Measurements from ENCODE around the gene CHRNB2. TPM values are rescaled to one million over a fixed set of nuclear protein-coding genes. Genes with fewer than 3 reads are reported as not detected.

The CHRNB2 gene
- total RNA-seq, 1 experiment from 2014 or later = 1.8 TPM

DNA sequence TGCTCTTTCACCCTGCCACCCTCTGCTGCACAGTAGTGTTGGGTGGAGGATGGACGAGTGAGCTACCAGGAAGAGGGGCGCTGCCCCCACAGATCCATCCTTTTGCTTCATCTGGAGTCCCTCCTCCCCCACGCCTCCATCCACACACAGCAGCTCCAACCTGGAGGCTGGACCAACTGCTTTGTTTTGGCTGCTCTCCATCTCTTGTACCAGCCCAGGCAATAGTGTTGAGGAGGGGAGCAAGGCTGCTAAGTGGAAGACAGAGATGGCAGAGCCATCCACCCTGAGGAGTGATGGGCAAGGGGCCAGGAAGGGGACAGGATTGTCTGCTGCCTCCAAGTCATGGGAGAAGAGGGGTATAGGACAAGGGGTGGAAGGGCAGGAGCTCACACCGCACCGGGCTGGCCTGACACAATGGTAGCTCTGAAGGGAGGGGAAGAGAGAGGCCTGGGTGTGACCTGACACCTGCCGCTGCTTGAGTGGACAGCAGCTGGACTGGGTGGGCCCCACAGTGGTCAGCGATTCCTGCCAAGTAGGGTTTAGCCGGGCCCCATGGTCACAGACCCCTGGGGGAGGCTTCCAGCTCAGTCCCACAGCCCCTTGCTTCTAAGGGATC is 8.5 kb downstream of the CHRNB2 start:
- no peak overlapping the region for H3K9ac ChIP-seq (ENCODE audit: extremely low read depth, insufficient read length, low read length)
- Mint-ChIP-seq H3K4me3 (no peak overlapping the region; a peak in 1 of 5 replicates), H3K4me1 (peaks cover 20 to 29% of the 10 kb centered on the region in 2 experiments), H3K27me3 (ENCODE audit: low read depth) (no peaks in the 10 kb centered on the region; the same call in 1 of the 2 replicates), H3K9me3 (no peaks in the 10 kb centered on the region), H3K36me3 (ENCODE audit: insufficient read depth in 1 of 3, low read depth in 3 of 3) (peaks cover 19 to 31% (median 31%) of the 10 kb centered on the region in 3 experiments; a peak in 6 of 7 replicates), H3K27ac (peak overlapping the region in 1 of 3 experiments; percentile 50; a peak in 1 of 7 replicates)
- H3K4ac ChIP-seq (ENCODE audit: low read depth, low read length) = no peak overlapping the region
- no peak overlapping the region for H3T11ph ChIP-seq (ENCODE audit: low read length)
- no peak overlapping the region for H3K56ac ChIP-seq (ENCODE audit: insufficient read length, low read depth, low read length)
- no peak overlapping the region for H3K4me2 ChIP-seq (ENCODE audit: insufficient read depth, insufficient read length, low read length)
- H3K79me2 ChIP-seq (ENCODE audit: insufficient read depth, low read length) = no peaks in the 10 kb centered on the region
- H2BK15ac ChIP-seq (ENCODE audit: low read depth, low read length) = no peak overlapping the region
- H2BK120ac ChIP-seq (ENCODE audit: low read depth, low read length, poor library complexity, severe bottlenecking) = no peak overlapping the region
- H3K27me3 ChIP-seq (ENCODE audit: insufficient read depth, low read length) = no peaks in the 10 kb centered on the region
- no peaks in the 10 kb centered on the region for H3K9me3 ChIP-seq (ENCODE audit: control insufficient read depth, low read depth, low read length)
- H3K23me2 ChIP-seq (ENCODE audit: insufficient read length, low read depth, low read length, poor library complexity, severe bottlenecking) = no peaks in the 10 kb centered on the region
- H4K5ac ChIP-seq (ENCODE audit: insufficient read length, low read depth, low read length) = no peak overlapping the region
- no peak overlapping the region for H2AK5ac ChIP-seq (ENCODE audit: insufficient read length, low read length)
- H3K23ac ChIP-seq (ENCODE audit: insufficient read length, low read depth, low read length) = no peak overlapping the region
- H2AFZ ChIP-seq (ENCODE audit: low read length) = no peak overlapping the region
- no peak overlapping the region for H3K14ac ChIP-seq (ENCODE audit: insufficient read depth, low read length)
- no peak for DNase-seq
- H3K27ac ChIP-seq (ENCODE audit: insufficient read length, low read depth, low read length) = no peak overlapping the region
- no peak overlapping the region for H3K18ac ChIP-seq (ENCODE audit: insufficient read length, low read depth, low read length)
- H4K91ac ChIP-seq (ENCODE audit: insufficient read length, low read depth, low read length) = no peak overlapping the region
- H2BK20ac ChIP-seq (ENCODE audit: low read depth, low read length, poor library complexity, severe bottlenecking) = no peak overlapping the region
- no peak overlapping the region for H2BK5ac ChIP-seq (ENCODE audit: insufficient read length, low read length)
- WGBS (ENCODE audit: extremely low coverage, insufficient read length, low lambda C conversion rate) = no CpG with 5 or more reads among the region's 8 CpGs
- H4K20me1 ChIP-seq (ENCODE audit: control insufficient read depth, insufficient read depth, insufficient read length) = no peaks in the 10 kb centered on the region
- no peak overlapping the region for H4K8ac ChIP-seq (replicated peaks; ENCODE audit: insufficient read length, low read depth, low read length)
- no peaks in the 10 kb centered on the region for H3K79me1 ChIP-seq (ENCODE audit: insufficient read depth, low read depth, low read length, poor library complexity, severe bottlenecking)
- H3K4me1 ChIP-seq (ENCODE audit: insufficient read depth, low read length) = no peaks in the 10 kb centered on the region
- H2BK12ac ChIP-seq (ENCODE audit: insufficient read length, low read depth, low read length) = no peak overlapping the region
- TF ChIP-seq, protein P1, sequence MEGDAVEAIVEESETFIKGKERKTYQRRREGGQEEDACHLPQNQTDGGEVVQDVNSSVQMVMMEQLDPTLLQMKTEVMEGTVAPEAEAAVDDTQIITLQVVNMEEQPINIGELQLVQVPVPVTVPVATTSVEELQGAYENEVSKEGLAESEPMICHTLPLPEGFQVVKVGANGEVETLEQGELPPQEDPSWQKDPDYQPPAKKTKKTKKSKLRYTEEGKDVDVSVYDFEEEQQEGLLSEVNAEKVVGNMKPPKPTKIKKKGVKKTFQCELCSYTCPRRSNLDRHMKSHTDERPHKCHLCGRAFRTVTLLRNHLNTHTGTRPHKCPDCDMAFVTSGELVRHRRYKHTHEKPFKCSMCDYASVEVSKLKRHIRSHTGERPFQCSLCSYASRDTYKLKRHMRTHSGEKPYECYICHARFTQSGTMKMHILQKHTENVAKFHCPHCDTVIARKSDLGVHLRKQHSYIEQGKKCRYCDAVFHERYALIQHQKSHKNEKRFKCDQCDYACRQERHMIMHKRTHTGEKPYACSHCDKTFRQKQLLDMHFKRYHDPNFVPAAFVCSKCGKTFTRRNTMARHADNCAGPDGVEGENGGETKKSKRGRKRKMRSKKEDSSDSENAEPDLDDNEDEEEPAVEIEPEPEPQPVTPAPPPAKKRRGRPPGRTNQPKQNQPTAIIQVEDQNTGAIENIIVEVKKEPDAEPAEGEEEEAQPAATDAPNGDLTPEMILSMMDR (conservative IDR thresholded peaks at IDR 0.05) = no peak
